Esophagus muscularis mucosa (tissue), 4 donors: ENCODE results near the gene LRP1. TPM values are rescaled to one million over a fixed set of nuclear protein-coding genes. Genes with fewer than 3 reads are reported as not detected.

ENCODE experiments used
- DNase-seq: peaks from one replicate; pipeline ENCODE4 v3.0.0-alpha.2; 2017; ENCODE audit errors: extremely low spot score
- H3K27ac ChIP-seq, 4 donors: fragments of 200-600 bp; sonication (generic); replicated peaks in 1 of 4; 1 replicate in 3 of 4; 2 replicates in 1 of 4; pipeline ENCODE4 v1.5.1; 2016 to 2019; ENCODE audit warnings: mild to moderate bottlenecking in 1 of 4
- H3K27me3 ChIP-seq, 4 donors: fragments of 200-600 bp; sonication (generic); one replicate each; pipeline versions ENCODE4 v1.5.1 to v1.6.0; 2016 to 2019
- H3K36me3 ChIP-seq, 4 donors: fragments of 200-600 bp; sonication (generic); one replicate each; pipeline ENCODE4 v1.5.1; 2016 to 2019
- H3K4me1 ChIP-seq, 4 donors: fragments of 200-600 bp; sonication (generic); one replicate each; pipeline ENCODE4 v1.5.1; 2016 to 2019
- H3K4me3 ChIP-seq, 4 donors: fragments of 200-600 bp; sonication (generic); 1 replicate in 2 of 4; 2 replicates in 2 of 4; pipeline ENCODE4 v1.5.1; 2016 to 2019; ENCODE audit warnings: mild to moderate bottlenecking in 4 of 4, moderate library complexity in 1 of 4
- H3K9me3 ChIP-seq, 4 donors: fragments of 200-600 bp; sonication (generic); 1 replicate in 3 of 4; 2 replicates in 1 of 4; pipeline ENCODE4 v1.5.1; 2016 to 2019
- EP300 ChIP-seq: sonication (generic); formaldehyde crosslinking; IDR thresholded peaks from one replicate; pipeline ENCODE4 v1.6.1; 2017; ENCODE audit warnings: antibody characterized with exemption
- POLR2A ChIP-seq: fragments of 450-650 bp; IDR thresholded peaks from one replicate; pipeline ENCODE4 v1.6.1; 2017; ENCODE audit warnings: antibody characterized with exemption, moderate library complexity, mild to moderate bottlenecking, low read depth
- POLR2AphosphoS5 ChIP-seq, 2 donors: sonication (generic); formaldehyde crosslinking; IDR thresholded peaks; one replicate each; pipeline ENCODE4 v1.6.1; 2017; ENCODE audit warnings: antibody characterized with exemption in 2 of 2
- WGBS: methylation state at CpG from one replicate; pipeline ENCODE4 v1.1.5; 2018; 5-methylcytosine and 5-hydroxymethylcytosine counted together
- intact Hi-C: fragments of 100-400 bp; cut with DNase I; formaldehyde crosslinking; loops from one replicate; pipeline ENCODE4 v1.15.1; 2023
- total RNA-seq, 4 donors: library from RNA; depleted of rRNA; stranded (reverse); fragments of >200 nt; gene quantifications; one replicate each; pipeline versions ENCODE4 v1.1.0 to v1.2.1, GENCODE V29; 2016
- TF ChIP-seq, protein P1 (sequence below), 3 experiments: fragments of 200-600 bp in 2 of 3; fragments of 450-650 bp in 1 of 3; sonication (generic) in 2 of 3; IDR thresholded peaks; one replicate each; pipeline ENCODE4 v1.5.1; 2017 to 2019; ENCODE audit warnings: antibody characterized with exemption in 3 of 3, mild to moderate bottlenecking in 2 of 3, moderate library complexity in 1 of 3

LRP1 gene
- total RNA-seq, 4 donors from 2014 or later, result 203 to 338 (median 250) TPM

DNA sequence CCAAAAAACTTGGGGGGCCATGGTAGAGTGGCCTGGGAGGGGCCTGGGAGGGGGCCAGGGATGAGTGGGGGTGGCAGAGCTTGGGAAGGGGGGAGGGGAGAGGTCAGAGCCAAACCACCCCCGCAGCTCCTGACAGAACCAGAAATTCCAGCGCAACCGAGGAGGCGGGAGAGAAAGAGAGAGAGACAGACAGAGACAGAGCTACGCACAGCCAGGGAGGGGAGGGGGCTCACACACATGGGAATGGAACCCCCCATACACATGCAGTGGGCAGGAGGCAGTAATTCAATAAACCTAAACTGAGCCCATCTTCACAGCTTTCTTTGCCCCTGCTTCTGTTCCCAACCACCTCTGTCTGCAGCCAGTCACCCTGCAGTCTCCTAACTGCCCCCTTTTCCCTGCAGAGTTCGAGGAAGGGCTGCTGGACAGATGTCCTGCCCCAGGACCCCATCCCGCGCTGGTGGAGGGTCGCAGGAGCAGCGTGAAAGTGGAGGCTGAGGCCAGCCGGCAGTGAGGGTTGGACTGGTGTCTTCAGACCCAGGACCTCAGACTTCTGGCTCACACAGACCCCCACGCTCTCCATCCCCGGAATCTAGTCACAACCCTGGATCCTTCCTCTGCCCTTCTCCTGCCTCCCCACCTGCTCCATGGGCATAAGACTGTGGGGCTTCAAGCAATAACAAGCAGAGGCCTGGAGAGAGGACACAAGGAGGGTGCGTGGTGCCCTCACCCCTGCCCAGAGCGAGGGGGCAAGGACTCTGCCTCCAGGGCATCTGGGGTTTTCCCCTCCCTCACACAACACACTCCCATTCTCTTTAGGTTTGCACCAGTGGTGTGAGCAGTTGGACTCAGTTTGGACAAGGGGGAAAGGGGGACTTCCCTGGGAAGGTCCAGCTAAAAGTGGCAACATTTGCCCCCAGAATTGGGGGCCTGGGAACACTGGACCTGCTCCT lies 33.8 kb upstream of the LRP1 start:
- peaks cover 42 to 67% (median 59%) of the 10 kb centered on the region in 4 donors for H3K4me1 ChIP-seq
- peak in 1 of 2 donors; percentile 5 for TF ChIP-seq POLR2AphosphoS5 (IDR thresholded peaks at IDR 0.05)
- no peak for TF ChIP-seq POLR2A
- intact Hi-C loops, result loop anchor here (10.0 kb wide), 1 partner anchor 460 kb away; the partner anchor contains the start of gene BAZ2A
- no peaks in the 10 kb centered on the region for H3K27me3 ChIP-seq
- peak overlapping the region; percentile 1 to 18 (median 10) for H3K4me3 ChIP-seq
- DNase-seq, result no peak
- H3K9me3 ChIP-seq, result no peaks in the 10 kb centered on the region
- H3K27ac ChIP-seq, result peak overlapping the region; percentile 99 to 100 (median 100)
- peaks cover 49 to 81% (median 79%) of the 10 kb centered on the region in 4 donors for H3K36me3 ChIP-seq
- WGBS, result 38% methylated on average over 15 of the region's 15 CpGs

DNA sequence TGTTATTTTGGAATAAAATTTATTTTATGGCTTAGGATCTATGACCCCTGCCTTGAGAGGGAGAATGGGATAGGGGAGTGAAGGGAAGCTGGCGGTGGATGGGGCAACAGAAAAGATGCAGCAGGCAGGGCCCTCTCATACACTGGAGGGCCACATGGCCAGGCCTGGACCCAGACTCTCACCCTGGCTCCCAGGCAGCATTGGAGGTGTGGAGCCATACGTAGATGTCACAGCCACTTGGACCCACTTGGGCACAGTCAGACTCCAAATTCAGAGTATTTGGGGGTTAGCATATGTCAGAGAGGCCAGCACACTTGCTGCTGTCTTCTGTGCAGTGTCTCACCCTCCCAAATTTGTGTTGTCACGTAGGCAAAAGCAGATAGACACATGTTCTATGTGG lies 32.8 kb upstream of the LRP1 start:
- Histone ChIP-seq H3K36me3 (peaks cover 56 to 90% (median 87%) of the 10 kb centered on the region in 4 donors), H3K9me3 (no peaks in the 10 kb centered on the region), H3K27me3 (no peaks in the 10 kb centered on the region), H3K4me3 (no peak overlapping the region), H3K27ac (peak overlapping the region; percentile 99 to 100 (median 100)), H3K4me1 (peaks cover 38 to 62% (median 54%) of the 10 kb centered on the region in 4 donors)
- TF ChIP-seq POLR2AphosphoS5 (IDR thresholded peaks at IDR 0.05) (no peak), EP300 (no peak), POLR2A (no peak)
- TF ChIP-seq, protein P1, sequence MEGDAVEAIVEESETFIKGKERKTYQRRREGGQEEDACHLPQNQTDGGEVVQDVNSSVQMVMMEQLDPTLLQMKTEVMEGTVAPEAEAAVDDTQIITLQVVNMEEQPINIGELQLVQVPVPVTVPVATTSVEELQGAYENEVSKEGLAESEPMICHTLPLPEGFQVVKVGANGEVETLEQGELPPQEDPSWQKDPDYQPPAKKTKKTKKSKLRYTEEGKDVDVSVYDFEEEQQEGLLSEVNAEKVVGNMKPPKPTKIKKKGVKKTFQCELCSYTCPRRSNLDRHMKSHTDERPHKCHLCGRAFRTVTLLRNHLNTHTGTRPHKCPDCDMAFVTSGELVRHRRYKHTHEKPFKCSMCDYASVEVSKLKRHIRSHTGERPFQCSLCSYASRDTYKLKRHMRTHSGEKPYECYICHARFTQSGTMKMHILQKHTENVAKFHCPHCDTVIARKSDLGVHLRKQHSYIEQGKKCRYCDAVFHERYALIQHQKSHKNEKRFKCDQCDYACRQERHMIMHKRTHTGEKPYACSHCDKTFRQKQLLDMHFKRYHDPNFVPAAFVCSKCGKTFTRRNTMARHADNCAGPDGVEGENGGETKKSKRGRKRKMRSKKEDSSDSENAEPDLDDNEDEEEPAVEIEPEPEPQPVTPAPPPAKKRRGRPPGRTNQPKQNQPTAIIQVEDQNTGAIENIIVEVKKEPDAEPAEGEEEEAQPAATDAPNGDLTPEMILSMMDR (IDR thresholded peaks at IDR 0.05), result no peak
- WGBS, result 70% methylated on average over 3 of the region's 3 CpGs
- no peak for DNase-seq
- intact Hi-C loops, result loop anchor here (10.0 kb wide), 1 partner anchor 461 kb away; the partner anchor contains the start of gene BAZ2A

DNA sequence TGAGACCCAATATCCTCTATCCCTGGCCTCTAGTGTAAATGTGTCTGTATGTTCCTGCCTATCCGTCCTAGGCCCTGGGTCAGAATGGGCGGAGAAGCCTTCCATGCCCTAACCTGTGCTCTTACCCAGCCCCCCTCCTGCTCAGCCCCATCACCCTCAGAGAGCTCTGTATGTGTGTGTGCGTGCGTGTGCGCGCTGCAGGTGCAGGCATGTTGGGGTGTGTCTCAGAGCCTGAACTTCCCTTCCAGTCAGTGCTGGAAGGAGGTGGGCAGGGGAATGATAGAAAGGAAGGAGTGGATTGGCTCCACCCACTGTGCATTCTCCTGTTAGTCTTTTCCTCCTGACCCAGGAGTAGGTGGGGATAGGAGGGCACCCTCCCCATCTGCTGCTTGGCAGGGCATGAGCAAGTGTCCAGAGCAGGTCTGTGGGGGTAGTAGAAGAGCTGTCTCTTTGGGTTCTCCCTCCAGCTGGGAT lies 32.1 kb upstream of the LRP1 start:
- peaks cover 56 to 93% (median 86%) of the 10 kb centered on the region in 4 donors for H3K36me3 ChIP-seq
- H3K9me3 ChIP-seq, result no peaks in the 10 kb centered on the region
- intact Hi-C loops, result loop anchor here (10.0 kb wide), 1 partner anchor 461 kb away; the partner anchor contains the start of gene BAZ2A
- peak overlapping the region in 2 of 4 donors; percentile 99 to 100 for H3K27ac ChIP-seq
- peaks cover 31 to 55% (median 47%) of the 10 kb centered on the region in 4 donors for H3K4me1 ChIP-seq
- no peaks in the 10 kb centered on the region for H3K27me3 ChIP-seq
- H3K4me3 ChIP-seq, result no peak overlapping the region
- no peak for DNase-seq
- WGBS, result 72% methylated on average over 6 of the region's 6 CpGs
- TF ChIP-seq POLR2A (no peak), EP300 (no peak), POLR2AphosphoS5 (IDR thresholded peaks at IDR 0.05) (no peak)
- TF ChIP-seq, protein P1 (IDR thresholded peaks at IDR 0.05), result no peak

DNA sequence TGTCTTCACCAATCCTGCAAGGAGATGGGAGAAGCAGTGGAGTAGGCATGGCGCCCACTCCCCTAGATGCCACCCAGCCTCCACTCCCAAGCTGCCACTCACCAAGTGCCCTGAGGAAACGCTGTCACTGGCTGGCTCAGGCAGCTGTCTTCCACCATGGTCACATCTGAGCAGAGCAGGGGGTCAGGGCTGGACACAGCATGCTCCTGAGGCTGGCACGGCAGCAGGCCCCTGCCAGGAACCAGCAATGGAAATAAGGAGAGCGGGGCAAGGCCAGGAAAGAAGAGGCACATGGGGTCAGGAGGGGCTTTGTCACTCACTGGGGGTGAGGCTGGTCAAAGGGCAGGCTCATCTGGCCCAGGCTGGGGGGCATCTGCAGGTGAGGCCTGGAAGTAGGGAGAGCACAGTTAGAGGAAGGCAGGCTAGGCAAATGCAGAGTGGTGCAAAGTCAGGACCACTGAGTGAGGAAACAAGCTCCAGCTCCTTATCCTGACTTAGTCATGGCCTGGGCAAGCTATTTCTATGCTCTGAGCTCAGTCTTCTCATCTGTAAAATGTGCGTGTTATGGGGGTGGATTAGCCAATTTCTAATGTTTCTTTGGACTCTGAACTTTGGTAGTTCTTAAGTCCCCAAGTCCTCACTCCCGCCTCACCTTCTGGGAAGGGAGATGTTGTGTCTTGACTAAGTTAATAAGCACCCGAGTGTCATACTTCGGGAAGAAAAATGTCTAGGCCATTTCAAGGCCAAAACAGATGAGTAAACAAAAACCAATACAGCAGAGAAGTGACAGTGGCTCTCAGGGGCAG lies 31.3 kb upstream of the LRP1 start:
- Histone ChIP-seq H3K4me1 (peaks cover 23 to 47% (median 39%) of the 10 kb centered on the region in 4 donors), H3K27ac (peak overlapping the region in 2 of 4 donors; percentile 99 to 100), H3K4me3 (no peak overlapping the region), H3K36me3 (peaks cover 57 to 93% (median 83%) of the 10 kb centered on the region in 4 donors), H3K9me3 (no peaks in the 10 kb centered on the region), H3K27me3 (no peaks in the 10 kb centered on the region)
- intact Hi-C loops, result loop anchor here (10.0 kb wide), 1 partner anchor 462 kb away; the partner anchor contains the start of gene BAZ2A
- TF ChIP-seq POLR2AphosphoS5 (IDR thresholded peaks at IDR 0.05), result no peak
- TF ChIP-seq POLR2A, result no peak
- TF ChIP-seq, protein P1 (IDR thresholded peaks at IDR 0.05), result no peak
- no peak for DNase-seq
- WGBS, result 89% methylated on average over 8 of the region's 8 CpGs
